ACHN (cell line): Measurements from ENCODE around the gene TMEM184B.

ENCODE experiments used
- DNase-seq: peaks from one replicate; pipeline ENCODE4 v3.0.0-alpha.2; 2015
- in situ Hi-C: cut with HindIII; loops from 2 replicates; pipeline ENCODE4 v1.10.0; 2017; ENCODE audit warnings: low sequenced_read_pairs, low pct_ligation_motif_present, low pct_unique_long_range_greater_than_20kb

Gene TMEM184B

GRCh38 chr22:38289583-38290082, 16.8 kb upstream of the TMEM184B start:
- DNase-seq = no peak
- in situ Hi-C loops = no loop called here

- DNase-seq = no peak
- in situ Hi-C loops = no loop called here
These were observed 14.3 kb upstream of the TMEM184B start for GRCh38 chr22:38286915-38287669.

GRCh38 chr22:38285018-38285417, 12.2 kb upstream of the TMEM184B start:
- in situ Hi-C loops = no loop called here

GRCh38 chr22:38284042-38284402, 11.2 kb upstream of the TMEM184B start:
- no peak for DNase-seq
- in situ Hi-C loops = no loop called here

More at GRCh38 chr22:38285018-38285417, 12.2 kb upstream of the TMEM184B start:
- DNase-seq = no peak

- in situ Hi-C loops = no loop called here
- no peak for DNase-seq
These were observed 9.6 kb upstream of the TMEM184B start for GRCh38 chr22:38282397-38282796.

GRCh38 chr22:38276166-38276565, 3.4 kb upstream of the TMEM184B start:
- no peak for DNase-seq
- in situ Hi-C loops = no loop called here

- no peak for DNase-seq
- in situ Hi-C loops = no loop called here
These were observed 471 bp upstream of the TMEM184B start for GRCh38 chr22:38273135-38273826.

GRCh38 chr22:38271927-38272372, 860 bp downstream of the TMEM184B start:
- DNase-seq = no peak
- in situ Hi-C loops = no loop called here

GRCh38 chr22:38271101-38271500, 1.7 kb downstream of the TMEM184B start:
- DNase-seq = no peak
- in situ Hi-C loops = no loop called here

- DNase-seq = no peak
- in situ Hi-C loops = no loop called here
These were observed 2.5 kb downstream of the TMEM184B start for GRCh38 chr22:38270091-38270992.

GRCh38 chr22:38269466-38269865, 3.3 kb downstream of the TMEM184B start:
- in situ Hi-C loops = no loop called here
- DNase-seq = no peak

- no peak for DNase-seq
- in situ Hi-C loops = no loop called here
These were observed 5.7 kb downstream of the TMEM184B start for GRCh38 chr22:38267086-38267485.

- in situ Hi-C loops = no loop called here
- no peak for DNase-seq
These were observed 6.7 kb downstream of the TMEM184B start for GRCh38 chr22:38266120-38266519.

GRCh38 chr22:38264322-38264843, 8.4 kb downstream of the TMEM184B start:
- in situ Hi-C loops = no loop called here
- no peak for DNase-seq

- in situ Hi-C loops = no loop called here
- peak; percentile 32 for DNase-seq
These were observed 10.6 kb downstream of the TMEM184B start for GRCh38 chr22:38262051-38262795.

- in situ Hi-C loops = no loop called here
- no peak for DNase-seq
These were observed 11.8 kb downstream of the TMEM184B start for GRCh38 chr22:38260761-38261681.

GRCh38 chr22:38259370-38259769, 13.4 kb downstream of the TMEM184B start:
- in situ Hi-C loops = no loop called here
- DNase-seq = no peak
